HG03064 (cell line): ENCODE measurements around the gene LIPJ.

ENCODE experiments used
- ATAC-seq: cut with Tn5 transposase; IDR thresholded peaks from one replicate; pipeline ENCODE4 v1.9.1; 2021; ENCODE audit warnings: low read depth; ENCODE audit not compliant: unreplicated experiment

The LIPJ gene

DNA sequence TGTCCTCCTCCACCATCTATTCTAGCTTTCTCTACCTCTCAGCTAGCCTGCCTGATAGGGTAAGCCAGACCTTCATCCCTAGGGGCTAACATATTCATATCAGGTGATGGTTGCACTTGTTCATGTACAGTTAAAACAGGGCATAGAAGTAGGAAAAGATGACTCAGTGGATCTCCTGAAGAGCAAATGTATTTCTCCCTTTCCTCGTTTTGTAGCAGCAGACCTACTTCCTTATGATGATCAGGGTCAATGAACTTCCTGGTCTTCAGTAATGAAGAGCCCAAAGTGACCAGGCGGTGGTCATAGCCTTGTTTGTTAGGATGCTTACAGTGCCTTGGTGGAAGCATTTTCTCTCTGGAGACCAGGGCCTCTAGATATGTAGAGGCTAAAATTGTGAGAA lies 6.3 kb downstream of the LIPJ start:
- ATAC-seq: no peak

DNA sequence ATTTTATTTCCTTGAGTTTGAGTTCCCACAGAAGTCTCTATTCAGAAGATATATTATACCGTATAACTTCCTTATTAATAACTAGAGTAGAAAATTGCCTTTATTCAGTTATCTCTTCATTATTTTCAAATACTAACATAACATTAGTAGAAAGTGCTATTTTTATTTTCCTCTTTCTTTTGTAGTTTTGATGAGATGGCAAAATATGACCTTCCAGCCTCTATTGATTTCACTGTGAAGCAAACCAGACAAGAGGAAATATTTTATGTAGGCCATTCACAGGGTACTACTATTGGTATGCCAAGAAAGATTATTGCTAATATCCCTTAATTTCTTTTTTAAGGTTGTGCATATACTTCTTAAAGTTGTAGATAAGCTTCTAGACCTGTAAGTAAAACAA lies 7.9 kb downstream of the LIPJ start:
- no peak for ATAC-seq

DNA sequence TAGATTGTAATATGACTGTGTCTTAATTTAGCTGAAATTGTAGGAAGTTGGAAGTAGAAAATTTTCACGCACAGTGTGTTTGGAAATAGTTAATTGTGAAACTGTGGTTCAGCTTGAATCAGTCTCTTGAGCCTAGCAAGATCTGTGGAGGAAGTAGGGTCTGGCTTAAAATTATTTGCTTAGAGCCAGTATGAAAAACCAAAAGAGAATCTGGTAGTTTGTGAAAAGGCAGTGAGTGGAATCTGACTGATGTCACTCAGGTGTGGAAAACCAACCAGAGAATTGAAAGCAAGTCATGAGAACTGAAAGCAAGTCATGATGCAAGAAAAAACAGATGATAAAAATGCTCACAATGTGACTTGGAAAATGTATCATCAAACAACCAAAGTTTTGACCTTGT lies 11.5 kb downstream of the LIPJ start:
- peak; percentile 97 for ATAC-seq

DNA sequence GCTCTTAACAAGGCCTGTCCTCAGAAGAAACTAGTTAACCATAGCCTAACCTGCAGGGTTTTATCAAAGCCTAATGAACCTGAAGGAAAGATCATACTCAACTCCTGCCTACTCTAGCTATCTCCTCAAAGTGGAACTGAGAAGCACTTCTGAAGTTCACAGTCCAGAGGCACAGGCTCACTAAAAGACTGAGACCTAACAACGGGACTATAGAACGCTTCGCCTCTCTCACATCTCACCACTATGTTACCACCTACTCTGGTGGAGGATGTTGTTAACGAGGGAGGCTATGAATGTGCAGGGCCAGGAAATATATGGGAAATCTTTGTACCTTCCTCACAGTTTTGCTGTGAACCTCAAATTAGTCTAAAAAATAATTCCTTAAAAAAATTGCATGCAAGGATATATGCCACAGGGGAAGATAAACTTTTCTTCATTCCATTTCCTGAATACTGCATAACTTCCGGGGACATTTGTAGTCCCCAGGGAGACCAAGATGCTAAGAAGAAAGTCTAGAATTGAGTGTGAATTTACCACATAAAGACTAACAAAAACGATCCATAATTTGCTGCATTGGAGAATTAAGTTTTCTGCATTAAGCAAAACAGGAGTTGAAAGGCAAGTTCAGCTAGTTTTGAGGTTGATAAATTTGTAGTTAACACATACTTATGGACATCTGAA lies 21.6 kb downstream of the LIPJ start:
- no peak for ATAC-seq

DNA sequence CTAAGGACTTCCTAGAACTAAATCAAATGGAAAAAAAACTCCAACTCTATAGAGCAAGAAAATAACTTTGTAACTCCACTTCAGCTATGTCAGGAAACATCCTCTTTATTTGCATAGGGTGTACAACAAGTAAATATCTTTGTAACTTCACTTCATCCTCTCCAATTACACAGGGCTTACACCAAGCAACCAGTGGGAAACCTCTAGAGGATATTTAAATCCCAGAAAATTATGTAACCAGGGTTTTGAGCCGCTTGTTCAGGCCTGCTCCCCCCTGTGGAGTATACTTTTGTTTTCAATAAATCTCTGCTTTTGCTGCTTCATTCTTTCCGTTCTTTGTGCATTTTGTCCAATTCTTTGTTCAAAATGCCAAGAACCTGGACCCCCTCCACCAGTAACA lies 22.2 kb downstream of the LIPJ start:
- ATAC-seq: no peak

DNA sequence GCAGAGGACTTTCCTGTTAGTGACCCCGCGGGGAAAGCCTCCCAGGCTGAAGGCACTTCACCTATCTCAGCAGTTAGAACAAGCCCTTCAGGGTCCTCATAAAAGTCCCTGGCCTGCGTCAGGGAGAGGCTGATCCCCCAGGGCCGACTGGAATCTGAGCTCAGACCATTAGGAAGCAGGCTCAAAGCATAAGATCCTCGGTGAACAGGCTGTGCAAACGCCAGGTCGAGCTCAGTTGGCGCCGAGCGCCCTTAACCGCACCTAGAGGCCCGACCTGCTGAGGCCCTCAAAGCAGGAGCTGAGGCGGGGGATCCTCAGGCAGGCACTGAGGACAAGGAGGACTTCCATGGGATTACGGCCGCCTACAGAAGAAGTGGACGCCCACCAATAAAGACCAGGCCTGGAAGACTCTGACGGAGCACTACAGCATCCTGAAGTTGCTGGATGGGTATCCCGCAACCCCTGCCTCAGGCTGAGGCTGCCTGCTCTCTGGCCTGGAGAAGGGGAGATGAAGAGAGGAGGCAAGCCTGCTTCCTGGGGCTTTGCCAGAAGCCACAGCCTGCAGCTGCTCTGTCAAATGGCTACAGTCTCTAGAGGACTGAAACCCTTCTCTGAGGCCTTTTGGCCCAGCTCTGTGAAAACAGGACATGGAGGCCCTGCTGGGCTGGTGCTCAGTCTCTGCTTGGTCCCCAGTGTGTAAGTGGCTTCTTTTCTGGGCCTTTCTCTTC lies 29.9 kb downstream of the LIPJ start:
- no peak for ATAC-seq

DNA sequence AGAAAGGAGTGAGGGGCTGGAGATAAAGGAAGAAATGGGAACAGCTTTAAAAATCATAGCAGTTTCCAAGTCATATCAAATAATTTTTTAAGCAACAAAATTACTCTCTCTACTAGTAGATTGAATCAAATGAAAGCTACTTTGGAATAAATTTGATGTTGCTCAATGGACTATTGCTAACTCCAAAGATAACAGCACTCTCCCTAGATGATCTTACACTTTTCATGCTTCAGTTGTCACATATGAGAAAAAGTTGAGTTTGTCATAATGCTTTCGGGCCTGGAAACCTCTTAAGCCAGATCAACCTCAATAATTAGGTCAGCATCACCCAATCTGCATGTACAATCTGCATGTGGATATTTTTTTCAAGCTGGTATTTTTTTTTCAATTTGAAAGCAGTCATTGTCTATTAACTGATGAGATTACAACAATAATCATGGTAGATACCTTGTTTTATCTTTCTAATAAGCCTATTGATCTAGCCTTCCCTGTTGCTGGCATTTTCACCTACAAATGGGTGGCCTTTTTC lies 31.3 kb downstream of the LIPJ start:
- no peak for ATAC-seq

DNA sequence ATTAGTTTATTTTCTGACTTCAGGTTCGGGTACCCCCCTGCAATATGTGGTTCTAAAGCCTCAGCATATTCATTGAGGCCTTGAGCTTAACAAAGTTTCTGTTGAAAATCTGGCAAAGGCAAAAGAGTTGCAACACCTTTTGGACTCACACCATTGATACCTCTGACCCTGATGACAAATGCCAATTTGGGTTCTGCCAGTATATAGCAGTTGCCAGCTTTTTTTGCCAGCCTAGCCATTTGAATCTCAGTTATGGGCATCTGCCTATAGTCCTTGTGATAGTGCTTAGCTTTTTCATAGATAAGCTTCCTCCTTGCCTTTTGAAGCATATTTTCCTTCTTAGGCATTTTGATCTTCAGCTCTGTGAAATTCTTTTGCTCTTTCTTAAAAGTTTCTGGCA lies 31.9 kb downstream of the LIPJ start:
- ATAC-seq: no peak

DNA sequence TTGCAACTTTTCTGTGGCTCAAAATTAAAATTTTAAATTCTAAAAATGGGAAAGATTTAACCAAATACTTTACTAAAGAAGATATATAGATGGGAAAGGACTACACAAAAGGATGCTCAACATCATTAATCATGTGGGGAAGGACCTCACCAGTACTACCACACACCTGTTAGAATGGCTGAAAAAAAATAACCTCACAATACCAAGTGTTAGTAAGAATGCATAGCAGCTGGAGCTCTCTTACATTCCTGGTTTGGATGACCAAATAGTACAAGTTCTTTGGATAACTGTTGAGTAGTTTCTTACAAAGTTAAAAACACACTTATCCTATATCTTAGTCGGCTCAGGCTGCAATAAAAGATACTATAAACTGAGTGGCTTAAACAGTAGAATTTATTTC lies 33.9 kb downstream of the LIPJ start:
- ATAC-seq: no peak

DNA sequence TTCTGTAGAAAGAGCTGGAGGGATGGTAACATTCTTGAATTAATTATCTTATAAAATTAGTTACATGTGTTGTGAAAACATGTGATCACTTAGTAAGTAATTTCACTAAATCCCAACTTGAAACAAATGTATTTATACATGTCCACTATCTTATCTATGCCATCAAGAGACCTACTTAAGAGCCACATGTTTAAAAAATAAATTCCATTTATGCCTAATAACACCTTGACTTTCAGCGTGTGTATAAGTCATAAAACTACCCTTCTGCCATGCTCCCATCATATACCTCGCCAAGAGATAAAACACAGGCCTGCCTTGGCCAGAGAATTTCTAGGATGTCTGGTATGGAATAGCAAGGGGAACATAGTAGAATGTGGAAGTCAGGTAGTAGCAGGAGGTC lies 37.3 kb downstream of the LIPJ start:
- ATAC-seq: no peak

DNA sequence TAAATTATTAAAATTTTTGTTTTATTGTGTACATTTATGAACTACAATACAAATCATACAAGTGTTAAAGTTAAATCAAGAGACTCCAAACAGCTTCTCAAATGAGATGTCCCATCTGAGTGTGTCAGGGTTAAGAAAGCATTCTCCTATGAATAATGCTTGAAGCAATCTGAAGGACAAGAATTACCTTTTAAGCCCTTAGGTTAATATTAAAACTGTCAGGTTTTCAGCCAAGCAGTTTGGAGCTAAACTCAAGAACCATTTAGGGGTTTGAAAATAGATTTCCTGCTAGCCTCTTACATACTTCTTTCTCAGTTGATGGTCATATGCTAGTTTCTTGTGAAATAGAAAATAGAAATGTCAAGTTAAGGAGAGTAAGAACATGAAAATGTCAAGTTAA lies 38.3 kb downstream of the LIPJ start:
- ATAC-seq: no peak

DNA sequence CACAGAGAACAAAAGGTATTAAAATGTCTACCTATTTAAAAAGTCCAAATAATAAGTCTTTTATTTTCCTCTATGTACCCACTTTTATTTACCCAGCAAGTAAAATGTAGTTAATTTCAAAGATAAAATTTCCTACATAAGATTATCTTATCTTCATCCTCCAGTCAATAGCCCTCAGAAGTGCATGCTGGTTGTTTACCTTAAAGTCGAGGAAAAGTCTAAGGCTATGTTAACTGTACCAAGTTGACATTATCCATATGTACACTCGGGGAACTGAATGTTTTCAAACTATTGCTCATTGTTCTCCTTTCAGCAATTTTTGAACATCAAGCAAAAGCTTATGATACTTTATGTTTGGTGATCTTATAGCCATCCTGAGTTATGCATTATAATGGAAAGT lies 53.6 kb downstream of the LIPJ start:
- ATAC-seq: no peak

DNA sequence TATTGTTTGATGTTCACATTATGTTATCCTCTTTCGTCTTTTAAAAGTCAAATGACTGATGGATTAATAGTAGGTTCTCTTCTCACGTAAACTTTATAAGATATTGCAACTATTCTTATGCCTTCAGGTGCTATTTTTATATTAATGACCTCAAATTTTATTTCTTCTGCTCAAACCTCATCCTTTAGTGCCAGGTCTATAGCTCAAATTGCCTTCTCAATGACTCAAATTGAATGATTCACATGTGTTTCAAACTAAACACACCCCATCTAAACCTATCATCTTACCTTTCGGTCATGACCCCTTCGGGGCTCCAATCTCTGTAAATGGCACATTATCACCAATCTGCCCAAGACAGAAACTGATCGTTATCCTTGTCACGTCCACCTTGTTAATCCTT lies 55.6 kb downstream of the LIPJ start:
- ATAC-seq: no peak

DNA sequence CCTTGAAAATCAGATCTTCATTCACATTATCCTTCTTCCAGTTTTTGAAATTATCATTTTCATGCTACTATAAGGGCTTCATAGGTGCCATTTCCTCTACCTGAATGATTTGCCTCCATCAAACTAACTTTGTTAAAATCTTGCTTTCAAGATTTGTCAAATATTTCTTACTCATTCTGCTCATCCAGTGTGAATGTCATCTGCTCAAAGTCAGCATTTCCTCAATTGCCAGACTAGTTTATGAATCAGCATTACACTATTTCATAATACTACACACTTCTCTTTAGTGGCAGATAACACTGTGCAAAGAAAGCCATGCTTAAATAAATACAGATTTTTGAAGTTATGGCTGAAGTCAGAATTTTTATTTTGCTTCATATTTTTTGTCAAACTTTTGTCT lies 56.4 kb downstream of the LIPJ start:
- ATAC-seq: no peak

DNA sequence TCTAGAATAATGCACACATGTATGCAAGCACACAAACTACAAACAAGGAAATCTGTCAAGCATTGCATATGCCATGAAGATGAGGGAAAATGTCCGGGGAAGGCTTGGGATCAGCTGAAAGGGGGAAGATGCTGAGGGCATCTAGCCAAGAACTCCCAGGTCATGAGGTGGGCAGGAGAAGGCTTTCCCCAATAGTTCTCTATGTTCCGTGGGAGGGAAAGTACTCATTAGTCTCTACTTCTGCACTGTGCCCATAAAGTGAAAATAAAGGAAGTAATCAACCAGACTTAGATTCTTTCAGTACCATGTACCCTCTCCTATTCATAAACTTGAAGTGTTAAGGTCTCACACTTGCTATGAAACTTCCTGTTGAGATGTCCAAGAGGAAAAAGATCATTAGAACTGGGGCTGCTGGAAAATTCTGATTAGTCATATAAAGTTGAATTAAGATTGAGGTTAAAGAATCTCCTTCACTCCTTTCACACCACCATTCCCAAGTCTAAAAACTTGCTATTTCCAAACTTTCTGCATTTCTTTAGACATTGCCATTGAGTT lies 60.6 kb downstream of the LIPJ start:
- ATAC-seq: no peak

DNA sequence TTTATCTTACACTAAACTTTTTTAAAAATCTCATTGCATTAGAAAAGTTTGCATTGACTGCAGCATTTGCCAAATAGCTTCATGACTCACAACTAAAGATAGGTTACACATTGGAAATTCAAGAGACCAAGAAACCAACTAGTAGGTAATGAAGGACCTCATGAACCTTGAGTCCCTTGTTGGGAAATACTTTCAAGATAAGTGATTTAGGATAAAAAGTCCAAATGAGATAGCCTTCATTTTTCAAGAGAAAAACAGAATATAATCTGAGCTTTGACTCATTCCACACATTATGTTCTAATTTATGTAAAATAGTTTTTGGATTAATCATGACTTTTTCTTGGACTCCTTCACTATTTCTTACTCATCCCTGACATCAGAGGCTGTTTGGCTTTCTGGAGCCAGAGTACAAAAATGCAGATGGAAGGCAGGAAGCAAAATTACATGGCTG lies 64.6 kb downstream of the LIPJ start:
- no peak for ATAC-seq

DNA sequence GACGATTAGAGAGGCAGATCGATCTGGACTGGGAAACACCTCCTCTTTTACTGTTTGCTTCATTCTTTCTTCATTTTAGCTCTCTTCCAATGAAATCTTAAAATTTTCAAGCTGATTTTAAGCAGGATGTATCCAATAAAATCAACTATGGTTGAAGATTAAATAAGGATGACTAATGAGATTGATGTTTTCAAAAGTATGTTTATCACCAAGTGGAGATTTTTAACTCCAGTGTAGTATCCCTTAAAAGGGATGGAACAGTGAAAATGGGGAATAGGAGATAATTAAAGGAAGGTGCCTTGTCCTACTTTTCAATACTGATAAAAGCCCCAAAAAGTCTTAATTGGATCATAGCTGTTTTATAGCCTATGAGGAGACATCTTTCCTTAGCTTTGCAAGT lies 66.1 kb downstream of the LIPJ start:
- ATAC-seq: no peak
